K562 (cell line): Measurements from ENCODE around the gene APOL2. TPM values are rescaled to one million over a fixed set of nuclear protein-coding genes. Genes with fewer than 3 reads are reported as not detected.
A peak's percentile ranks its signal among the peaks of the same experiment; 100 is the strongest.

ENCODE experiments used
- ARHGAP35 ChIP-seq: fragments of 450-650 bp; IDR thresholded peaks from 2 replicates; pipeline ENCODE4 v1.6.1; 2018; ENCODE audit not compliant: partially characterized antibody
- ELF1 ChIP-seq: fragments of 200-800 bp; sonication (Bioruptor generic); IDR thresholded peaks from 2 replicates; pipeline ENCODE4 v1.6.1; 2016; ENCODE audit warnings: missing genetic modification characterization, missing compliant biosample characterization
- ELF2 ChIP-seq: fragments of 250-450 bp; sonication (Bioruptor Pico); IDR thresholded peaks from 2 replicates; pipeline ENCODE4 v1.5.0; 2021; ENCODE audit warnings: mild to moderate bottlenecking
- FOXK2 ChIP-seq, 2 experiments: fragments of 450-650 bp; IDR thresholded peaks in 1 of 2; conservative IDR thresholded peaks in 1 of 2; 2 replicates each; pipeline ENCODE4 v1.6.1; 2016; ENCODE audit warnings: low read depth in 2 of 2, mild to moderate bottlenecking in 1 of 2
- HCFC1 ChIP-seq: IDR thresholded peaks from 2 replicates; pipeline ENCODE4 v1.6.1; 2012; ENCODE audit warnings: low read depth, low read length, improper control_type of control experiment
- HDGF ChIP-seq: fragments of 450-650 bp; IDR thresholded peaks from 2 replicates; pipeline ENCODE4 v1.6.1; 2016
- HLTF ChIP-seq: fragments of 450-650 bp; IDR thresholded peaks from 2 replicates; pipeline ENCODE4 v1.6.1; 2016
- HNRNPK ChIP-seq: fragments of 200-400 bp; formaldehyde crosslinking; IDR thresholded peaks from one replicate; pipeline ENCODE4 v1.6.1; 2018; ENCODE audit warnings: mild to moderate bottlenecking, low read depth, low read length; ENCODE audit not compliant: poor library complexity, severe bottlenecking
- HNRNPLL ChIP-seq: fragments of 200-400 bp; formaldehyde crosslinking; IDR thresholded peaks from 2 replicates; pipeline ENCODE4 v1.6.1; 2017; ENCODE audit warnings: low read length, low read depth, mild to moderate bottlenecking; ENCODE audit not compliant: poor library complexity, severe bottlenecking
- IRF2 ChIP-seq: sonication (generic); formaldehyde crosslinking; IDR thresholded peaks from 2 replicates; pipeline ENCODE4 v1.8.1; 2022; ENCODE audit warnings: mild to moderate bottlenecking, missing genetic modification reagents
- MCM2 ChIP-seq: fragments of 450-650 bp; IDR thresholded peaks from 2 replicates; pipeline ENCODE4 v1.6.1; 2017; ENCODE audit warnings: low read depth, mild to moderate bottlenecking
- MYC ChIP-seq, 2 experiments: fragments of 250-450 bp in 1 of 2; sonication (Bioruptor Pico) in 1 of 2; IDR thresholded peaks; 2 replicates each; pipeline versions ENCODE4 v1.5.1 to v1.6.1; 2012 to 2021; ENCODE audit warnings: low read depth in 2 of 2, borderline replicate concordance in 1 of 2, improper control_type of control experiment in 1 of 2, low read length in 1 of 2, mild to moderate bottlenecking in 1 of 2, moderate library complexity in 1 of 2
- NRF1 ChIP-seq, 2 experiments: fragments of 450-650 bp; IDR thresholded peaks in 1 of 2; conservative IDR thresholded peaks in 1 of 2; 2 replicates each; pipeline ENCODE4 v1.6.1; 2014; ENCODE audit warnings: mild to moderate bottlenecking in 2 of 2
- PHF21A ChIP-seq: fragments of 450-650 bp; IDR thresholded peaks from 2 replicates; pipeline ENCODE4 v1.6.1; 2017; ENCODE audit warnings: low read depth, borderline replicate concordance
- POLR2A ChIP-seq: fragments of 450-650 bp; conservative IDR thresholded peaks from 2 replicates; pipeline ENCODE4 v1.6.1; 2016
- SMARCC2 ChIP-seq: fragments of 450-650 bp; IDR thresholded peaks from 2 replicates; pipeline ENCODE4 v1.6.1; 2017; ENCODE audit warnings: antibody characterized with exemption, moderate library complexity, mild to moderate bottlenecking, low read depth
- SP2 ChIP-seq: IDR thresholded peaks from 2 replicates; pipeline ENCODE4 v1.6.1; 2011; ENCODE audit warnings: mild to moderate bottlenecking, low read depth, low read length, moderate library complexity; ENCODE audit not compliant: poor library complexity, severe bottlenecking; ENCODE audit errors: extremely low read depth
- TCF3 ChIP-seq: sonication (generic); formaldehyde crosslinking; IDR thresholded peaks from 2 replicates; pipeline ENCODE4 v1.4.0; 2020; ENCODE audit warnings: mild to moderate bottlenecking, missing genetic modification reagents
- ZFPM2 ChIP-seq: fragments of 250-450 bp; sonication (Bioruptor Pico); IDR thresholded peaks from 2 replicates; pipeline ENCODE4 v1.5.1; 2022; ENCODE audit warnings: mild to moderate bottlenecking
- ZNF239 ChIP-seq: fragments of 250-450 bp; sonication (Bioruptor Pico); IDR thresholded peaks from 2 replicates; pipeline ENCODE4 v1.4.0; 2020; ENCODE audit warnings: mild to moderate bottlenecking
- ZNF316 ChIP-seq: fragments of 450-650 bp; IDR thresholded peaks from 2 replicates; pipeline ENCODE4 v1.6.1; 2016
- polyA plus RNA-seq, 8 experiments: library from polyadenylated mRNA; depleted of rRNA in 4 of 8; stranded (reverse) in 5 of 8; unstranded in 3 of 8; fragments of >200 nt; fragmentation: Nextera tagmentation in 2 of 8; fragmentation: Illumina TruSeq in 1 of 8; extraction: Ambion mirVana in 2 of 8; extraction: Trizol in 1 of 8; gene quantifications; 2 replicates each; pipeline versions ENCODE4 v1.2.1 to v1.2.3, GENCODE V29; 2011 to 2014; ENCODE audit warnings: inconsistent platforms in 1 of 8, missing spikeins in 1 of 8
- total RNA-seq, 7 experiments: library from RNA; depleted of rRNA in 6 of 7; stranded (reverse); fragments of >200 nt in 6 of 7; fragmentation: Illumina TruSeq in 2 of 7; extraction: Trizol in 2 of 7; gene quantifications; 2 replicates each; pipeline versions ENCODE4 v1.2.1 to v1.2.3, GENCODE V29; 2011 to 2021; ENCODE audit warnings: low replicate concordance in 1 of 7
- TF ChIP-seq, protein P1 (sequence below): IDR thresholded peaks from 2 replicates; pipeline ENCODE4 v1.6.1; 2016; ENCODE audit warnings: missing genetic modification characterization, missing compliant biosample characterization
- TF ChIP-seq, protein P2 (sequence below): fragments of 450-650 bp; IDR thresholded peaks from 2 replicates; pipeline ENCODE4 v1.6.1; 2018; ENCODE audit not compliant: partially characterized antibody
- TF ChIP-seq, protein P3 (sequence below): fragments of 450-650 bp; formaldehyde crosslinking; IDR thresholded peaks from 2 replicates; pipeline ENCODE4 v1.4.0; 2020; ENCODE audit warnings: mild to moderate bottlenecking, moderate library complexity

Gene APOL2
- total and polyA plus RNA-seq, 9 of the 15 experiments (the other 6 are each of a cell fraction or from before 2014, with no cell fraction given): 2.7 to 10.6 (median 8.9) TPM

DNA sequence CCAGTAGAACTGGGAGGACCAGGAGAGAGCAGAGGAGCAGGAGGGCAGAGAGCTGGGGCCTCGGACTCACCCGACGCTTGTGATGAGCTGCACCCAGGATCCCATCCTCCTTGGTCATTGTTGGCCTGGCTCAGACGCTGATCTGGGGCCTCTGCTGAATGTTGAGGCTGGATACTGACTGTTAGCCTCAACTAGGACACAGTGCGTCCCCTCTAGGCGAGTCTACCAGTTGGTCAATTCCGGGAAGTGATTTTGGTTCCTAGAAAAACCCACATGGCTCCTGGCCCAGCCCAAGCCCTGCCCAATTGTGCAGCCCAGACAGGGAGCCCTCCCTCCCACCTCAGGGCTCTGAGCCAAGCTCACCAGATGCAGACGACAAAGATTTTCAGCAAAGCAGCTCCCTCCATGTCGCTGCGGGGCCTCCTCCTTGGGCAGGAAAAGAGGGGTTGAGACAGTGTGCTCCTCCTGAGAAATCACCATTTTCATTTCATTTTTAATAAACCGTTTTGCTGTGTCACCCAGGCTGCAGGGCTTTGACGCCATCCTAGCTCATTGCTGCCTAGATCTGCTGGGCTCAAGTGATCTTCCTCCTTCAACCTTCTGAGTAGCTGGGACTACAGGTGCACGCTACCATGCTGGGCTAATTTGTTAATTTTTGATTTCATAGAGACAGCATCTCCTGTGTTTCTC lies 37.6 kb downstream of the APOL2 start, which contains the start of gene APOL4 (continued):
- no peak for TF ChIP-seq HLTF
- no peak for TF ChIP-seq ARHGAP35
- TF ChIP-seq ZNF316: peak; percentile 34; the same call in 1 of the 2 replicates
- TF ChIP-seq NRF1 (conservative IDR thresholded peaks at IDR 0.05 in 1 of 2, IDR thresholded peaks at IDR 0.05 in 1 of 2): no peak
- TF ChIP-seq, protein P1, sequence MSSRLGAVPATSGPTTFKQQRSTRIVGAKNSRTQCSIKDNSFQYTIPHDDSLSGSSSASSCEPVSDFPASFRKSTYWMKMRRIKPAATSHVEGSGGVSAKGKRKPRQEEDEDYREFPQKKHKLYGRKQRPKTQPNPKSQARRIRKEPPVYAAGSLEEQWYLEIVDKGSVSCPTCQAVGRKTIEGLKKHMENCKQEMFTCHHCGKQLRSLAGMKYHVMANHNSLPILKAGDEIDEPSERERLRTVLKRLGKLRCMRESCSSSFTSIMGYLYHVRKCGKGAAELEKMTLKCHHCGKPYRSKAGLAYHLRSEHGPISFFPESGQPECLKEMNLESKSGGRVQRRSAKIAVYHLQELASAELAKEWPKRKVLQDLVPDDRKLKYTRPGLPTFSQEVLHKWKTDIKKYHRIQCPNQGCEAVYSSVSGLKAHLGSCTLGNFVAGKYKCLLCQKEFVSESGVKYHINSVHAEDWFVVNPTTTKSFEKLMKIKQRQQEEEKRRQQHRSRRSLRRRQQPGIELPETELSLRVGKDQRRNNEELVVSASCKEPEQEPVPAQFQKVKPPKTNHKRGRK (tag): no peak
- TF ChIP-seq ZNF239 (CRISPR knock-in tag): no peak
- TF ChIP-seq HNRNPK: no peak
- TF ChIP-seq, protein P2, sequence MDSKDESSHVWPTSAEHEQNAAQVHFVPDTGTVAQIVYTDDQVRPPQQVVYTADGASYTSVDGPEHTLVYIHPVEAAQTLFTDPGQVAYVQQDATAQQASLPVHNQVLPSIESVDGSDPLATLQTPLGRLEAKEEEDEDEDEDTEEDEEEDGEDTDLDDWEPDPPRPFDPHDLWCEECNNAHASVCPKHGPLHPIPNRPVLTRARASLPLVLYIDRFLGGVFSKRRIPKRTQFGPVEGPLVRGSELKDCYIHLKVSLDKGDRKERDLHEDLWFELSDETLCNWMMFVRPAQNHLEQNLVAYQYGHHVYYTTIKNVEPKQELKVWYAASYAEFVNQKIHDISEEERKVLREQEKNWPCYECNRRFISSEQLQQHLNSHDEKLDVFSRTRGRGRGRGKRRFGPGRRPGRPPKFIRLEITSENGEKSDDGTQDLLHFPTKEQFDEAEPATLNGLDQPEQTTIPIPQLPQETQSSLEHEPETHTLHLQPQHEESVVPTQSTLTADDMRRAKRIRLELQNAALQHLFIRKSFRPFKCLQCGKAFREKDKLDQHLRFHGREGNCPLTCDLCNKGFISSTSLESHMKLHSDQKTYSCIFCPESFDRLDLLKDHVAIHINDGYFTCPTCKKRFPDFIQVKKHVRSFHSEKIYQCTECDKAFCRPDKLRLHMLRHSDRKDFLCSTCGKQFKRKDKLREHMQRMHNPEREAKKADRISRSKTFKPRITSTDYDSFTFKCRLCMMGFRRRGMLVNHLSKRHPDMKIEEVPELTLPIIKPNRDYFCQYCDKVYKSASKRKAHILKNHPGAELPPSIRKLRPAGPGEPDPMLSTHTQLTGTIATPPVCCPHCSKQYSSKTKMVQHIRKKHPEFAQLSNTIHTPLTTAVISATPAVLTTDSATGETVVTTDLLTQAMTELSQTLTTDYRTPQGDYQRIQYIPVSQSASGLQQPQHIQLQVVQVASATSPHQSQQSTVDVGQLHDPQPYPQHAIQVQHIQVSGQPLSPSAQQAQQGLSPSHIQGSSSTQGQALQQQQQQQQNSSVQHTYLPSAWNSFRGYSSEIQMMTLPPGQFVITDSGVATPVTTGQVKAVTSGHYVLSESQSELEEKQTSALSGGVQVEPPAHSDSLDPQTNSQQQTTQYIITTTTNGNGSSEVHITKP: peak; percentile 97
- peak; percentile 56 for TF ChIP-seq TCF3 (CRISPR knock-in tag)
- no peak for TF ChIP-seq MCM2
- TF ChIP-seq, protein P3, sequence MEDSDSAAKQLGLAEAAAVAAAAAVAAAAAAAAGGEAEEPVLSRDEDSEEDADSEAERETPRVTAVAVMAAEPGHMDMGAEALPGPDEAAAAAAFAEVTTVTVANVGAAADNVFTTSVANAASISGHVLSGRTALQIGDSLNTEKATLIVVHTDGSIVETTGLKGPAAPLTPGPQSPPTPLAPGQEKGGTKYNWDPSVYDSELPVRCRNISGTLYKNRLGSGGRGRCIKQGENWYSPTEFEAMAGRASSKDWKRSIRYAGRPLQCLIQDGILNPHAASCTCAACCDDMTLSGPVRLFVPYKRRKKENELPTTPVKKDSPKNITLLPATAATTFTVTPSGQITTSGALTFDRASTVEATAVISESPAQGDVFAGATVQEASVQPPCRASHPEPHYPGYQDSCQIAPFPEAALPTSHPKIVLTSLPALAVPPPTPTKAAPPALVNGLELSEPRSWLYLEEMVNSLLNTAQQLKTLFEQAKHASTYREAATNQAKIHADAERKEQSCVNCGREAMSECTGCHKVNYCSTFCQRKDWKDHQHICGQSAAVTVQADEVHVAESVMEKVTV: no peak
- no peak for TF ChIP-seq ELF2 (CRISPR knock-in tag)
- TF ChIP-seq HCFC1: no peak
- TF ChIP-seq MYC (IDR thresholded peaks at IDR 0.05; ENCODE audit: low read depth, low read length): peak; percentile 71
- TF ChIP-seq MYC (CRISPR knock-in tag; IDR thresholded peaks at IDR 0.05; ENCODE audit: borderline replicate concordance, low read depth): no peak
- no peak for TF ChIP-seq HDGF
- peak in 1 of 2 experiments; percentile 66; a peak in 2 of 4 replicates for TF ChIP-seq FOXK2 (conservative IDR thresholded peaks at IDR 0.05 in 1 of 2, IDR thresholded peaks at IDR 0.05 in 1 of 2; ENCODE audit: low read depth in 2 of 2)
- TF ChIP-seq IRF2: no peak
- peak; percentile 71 for TF ChIP-seq POLR2A
- no peak for TF ChIP-seq SP2
- TF ChIP-seq HNRNPLL: no peak
- TF ChIP-seq SMARCC2: no peak
- TF ChIP-seq ELF1 (tag): no peak
- peak; percentile 75; the same call in 1 of the 2 replicates for TF ChIP-seq PHF21A
- no peak for TF ChIP-seq ZFPM2 (CRISPR knock-in tag)
